ENCODE results near the gene EXD3.

The EXD3 gene

GRCh38 chr9:137446851-137447471 lies 24.0 kb upstream of the EXD3 start:
- DNase-seq = no peak

DNA sequence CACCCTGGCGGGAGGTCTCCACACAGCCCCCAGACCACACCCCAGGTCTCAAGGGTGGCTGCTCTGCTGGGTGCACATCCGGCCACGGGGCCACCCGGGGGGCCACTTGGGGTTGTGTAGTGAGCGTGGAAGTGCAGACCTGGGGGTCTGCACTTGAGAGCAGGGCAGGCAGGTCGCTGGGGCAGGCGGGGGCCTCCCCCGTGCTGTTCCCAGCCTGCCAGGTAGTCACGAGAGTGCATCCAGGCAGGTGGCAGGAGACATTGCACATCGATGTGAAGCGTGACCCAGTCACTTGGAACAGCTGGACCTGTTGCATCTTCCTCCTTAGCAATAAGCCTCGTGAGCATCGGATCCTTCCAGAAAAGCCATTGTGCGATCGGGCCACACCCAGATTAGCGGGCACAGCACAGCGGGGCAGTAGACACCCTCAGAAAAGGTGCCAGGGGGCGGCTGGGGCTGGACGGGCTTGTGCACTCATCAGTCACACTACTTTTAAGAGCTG lies 23.0 kb upstream of the EXD3 start:
- DNase-seq = no peak

DNA sequence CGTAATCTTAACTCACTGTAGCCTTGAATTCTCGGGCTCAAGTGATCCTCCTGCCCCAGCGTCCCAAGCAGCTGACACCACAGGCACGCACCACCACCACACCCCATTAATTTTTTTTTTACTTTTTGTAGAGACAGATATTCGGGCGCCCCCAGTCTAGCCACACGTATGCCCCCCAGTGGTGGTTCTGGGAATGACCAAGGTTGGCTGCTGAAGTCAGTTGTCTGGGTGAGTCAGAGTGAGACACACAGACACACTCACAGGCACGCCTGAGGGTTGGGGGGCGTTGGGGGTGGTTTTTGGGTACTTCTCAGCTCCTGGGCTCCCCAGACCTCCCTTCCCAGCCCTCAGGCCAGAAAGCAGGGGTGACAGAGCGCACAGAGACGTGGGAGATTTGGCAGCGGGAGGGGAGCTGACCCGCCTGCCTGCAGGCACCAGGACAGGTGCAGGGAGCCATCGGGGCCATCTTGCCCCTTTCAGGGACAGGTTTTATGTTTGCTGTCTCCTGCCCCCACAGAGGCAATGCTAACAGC lies 22.4 kb upstream of the EXD3 start:
- peak; percentile 72 for DNase-seq

GRCh38 chr9:137444106-137444790 lies 21.3 kb upstream of the EXD3 start:
- no peak for DNase-seq

- no peak for DNase-seq
These were observed 19.0 kb upstream of the EXD3 start for GRCh38 chr9:137441935-137442321.

DNA sequence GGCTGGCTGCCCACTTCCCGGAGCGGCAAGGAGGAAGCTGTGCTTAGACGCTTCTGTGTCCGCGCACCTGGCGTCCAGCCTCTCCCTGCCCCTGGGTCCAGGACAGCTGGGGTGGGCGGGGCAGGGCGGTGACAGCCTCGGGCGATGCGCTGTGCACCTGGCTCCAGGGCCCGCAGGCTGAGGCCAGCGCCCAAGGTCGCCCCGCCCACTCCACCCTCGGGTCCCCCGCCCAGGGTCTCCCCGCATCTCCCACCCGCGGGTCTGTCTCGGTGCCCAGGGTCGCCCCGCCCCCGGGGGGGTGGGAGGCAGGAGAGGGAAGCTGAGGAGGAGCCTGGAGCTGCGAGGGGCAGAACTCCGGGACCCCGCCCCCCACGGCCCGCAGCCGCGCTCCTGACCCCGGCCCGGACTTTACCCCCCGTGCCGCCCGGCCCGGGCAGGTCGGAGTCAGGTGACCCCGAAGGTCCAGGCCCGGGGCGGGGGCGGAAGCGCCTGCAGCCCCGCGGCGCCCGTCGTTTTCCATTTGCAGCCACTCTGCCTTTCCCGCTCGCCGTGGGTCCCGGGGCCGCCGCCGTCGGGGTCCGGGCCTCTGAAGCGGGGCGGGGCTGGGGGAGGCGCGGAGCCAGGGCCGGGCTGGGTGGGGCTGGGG lies 18.4 kb upstream of the EXD3 start, which contains the start of gene ENTPD8:
Gene ENTPD8, minus strand, starts transcription at position 69 of the 646 bp plus-strand sequence. CDS start 3,072 bp downstream, outside the sequence.
- DNase-seq = no peak

- no peak for DNase-seq
These were observed 16.3 kb upstream of the EXD3 start for GRCh38 chr9:137439158-137439714.

- no peak for DNase-seq
These were observed 15.7 kb upstream of the EXD3 start for GRCh38 chr9:137438591-137439157.

DNA sequence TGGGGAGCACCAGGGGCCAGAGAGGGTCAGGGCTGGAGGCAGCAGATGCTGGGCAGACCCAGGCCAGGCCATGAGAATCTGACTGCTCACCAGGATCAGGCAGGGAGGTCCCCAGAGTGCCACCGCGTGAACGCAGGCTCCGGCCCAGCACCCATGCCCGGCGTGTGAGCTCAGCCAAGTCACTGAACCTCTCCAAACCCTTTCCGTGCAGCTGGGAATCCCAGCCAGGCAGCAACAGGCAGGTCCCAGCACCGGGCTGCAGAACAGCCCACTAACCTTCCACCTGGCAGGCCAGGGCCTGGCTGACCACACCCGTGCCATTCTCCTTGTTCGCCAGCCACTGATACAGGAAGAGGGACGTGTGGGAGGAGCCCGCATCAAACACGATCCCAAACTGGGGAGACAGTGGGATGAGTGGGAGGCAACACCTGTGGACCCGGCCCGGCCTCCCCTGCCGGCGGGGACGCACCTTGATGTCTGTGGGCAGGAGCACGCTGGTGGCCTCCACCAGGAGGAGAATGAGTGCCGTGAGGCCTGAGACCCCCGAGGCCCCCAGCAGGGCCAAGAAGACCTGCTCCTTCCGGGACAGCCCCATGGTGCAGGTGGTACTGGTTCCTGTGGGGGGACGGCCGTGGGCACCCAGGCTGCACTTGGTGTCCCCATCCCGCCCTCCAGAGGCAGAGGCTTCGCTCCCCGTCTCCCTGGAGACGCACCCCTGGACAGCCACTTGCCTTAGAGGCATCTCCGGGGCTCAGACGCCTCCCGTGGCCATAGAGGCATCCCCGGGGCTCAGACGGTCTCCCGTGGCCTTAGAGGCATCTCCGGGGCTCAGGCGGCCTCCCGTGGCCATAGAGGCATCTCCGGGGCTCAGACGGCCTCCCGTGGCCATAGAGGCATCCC lies 15.0 kb upstream of the EXD3 start:
- no peak for DNase-seq

GRCh38 chr9:137436761-137437600 lies 14.0 kb upstream of the EXD3 start:
- no peak for DNase-seq

DNA sequence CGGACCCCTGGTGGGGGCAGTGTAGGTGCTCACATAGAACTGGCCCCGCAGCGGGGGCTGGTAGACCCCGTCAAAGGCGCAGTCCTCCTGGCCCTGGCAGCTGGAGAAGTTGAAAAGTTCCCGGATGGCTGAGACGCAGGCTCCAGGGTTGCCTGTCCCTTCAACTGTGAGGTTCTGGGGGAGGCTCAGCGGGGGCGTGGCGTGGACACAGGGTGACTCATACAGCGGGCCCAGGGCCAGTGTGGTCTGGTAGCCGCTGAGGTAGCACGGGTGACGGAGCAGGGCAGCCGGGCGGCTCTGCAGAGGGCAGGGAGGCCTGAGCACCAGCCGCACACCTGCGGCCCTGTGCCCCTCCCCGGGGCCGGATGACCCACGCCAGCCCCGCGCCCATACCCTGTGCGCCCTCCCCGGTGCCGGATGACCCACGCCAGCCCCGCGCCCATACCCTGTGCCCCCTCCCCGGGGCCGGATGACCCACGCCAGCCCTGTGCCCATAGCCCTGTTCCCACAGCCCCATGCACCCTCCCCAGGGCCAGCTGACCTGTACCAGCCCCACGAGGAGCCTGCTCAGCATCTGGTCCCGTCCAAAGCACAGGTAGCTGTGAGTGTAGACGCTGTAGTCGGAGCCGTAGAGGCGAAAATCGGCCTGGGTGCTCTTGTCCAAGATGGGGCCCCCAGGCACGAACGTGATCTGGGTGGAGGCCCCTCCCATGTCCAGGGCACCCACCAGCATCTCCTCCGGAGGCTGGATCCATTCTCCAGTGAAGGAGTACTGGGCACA lies 13.2 kb upstream of the EXD3 start:
- DNase-seq = peak; percentile 77

- DNase-seq = no peak
These were observed 12.5 kb upstream of the EXD3 start for GRCh38 chr9:137435381-137435891.

DNA sequence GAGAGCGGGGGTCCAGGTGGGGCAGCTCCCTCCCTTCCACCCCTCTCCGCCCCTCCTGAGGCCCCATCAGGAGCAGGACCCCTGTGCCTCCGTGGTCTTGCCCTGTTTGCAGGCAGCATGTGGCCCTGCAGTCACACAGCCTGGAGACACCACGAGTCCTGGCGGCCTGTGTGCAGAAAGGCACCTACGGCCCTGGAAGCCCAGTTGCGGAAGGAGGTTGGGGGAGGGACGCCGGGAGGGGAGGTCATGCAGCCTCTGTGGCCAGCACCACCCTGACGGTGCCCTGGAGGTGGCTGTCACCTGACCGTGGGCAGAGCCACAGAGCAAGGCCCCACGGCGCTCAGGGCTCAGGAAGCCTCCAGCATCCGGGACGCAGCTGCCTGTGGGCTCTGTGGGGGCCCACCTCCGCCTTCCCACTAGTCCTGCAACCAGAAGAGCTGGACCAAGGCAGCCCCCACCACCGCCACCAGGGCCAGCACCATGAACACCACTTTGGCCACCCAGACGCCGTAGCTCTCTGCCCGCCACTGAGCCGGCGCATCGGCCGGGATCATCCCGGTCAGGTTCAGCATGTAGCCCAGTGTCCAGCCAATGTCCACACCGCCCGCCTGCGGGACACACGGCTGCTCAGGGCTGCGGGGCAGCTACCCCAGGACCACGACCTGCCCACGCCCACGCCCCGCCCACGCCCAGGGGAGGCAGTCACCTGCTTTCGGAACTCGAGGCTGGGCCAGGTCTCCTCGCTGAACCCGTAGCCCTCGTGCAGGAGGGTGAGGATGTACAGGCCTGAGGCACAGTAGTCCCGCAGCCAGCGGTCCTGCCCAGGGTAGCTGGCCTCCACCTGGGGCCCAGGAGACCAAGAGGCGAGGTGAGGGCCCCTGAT lies 11.8 kb upstream of the EXD3 start:
- no peak for DNase-seq

DNA sequence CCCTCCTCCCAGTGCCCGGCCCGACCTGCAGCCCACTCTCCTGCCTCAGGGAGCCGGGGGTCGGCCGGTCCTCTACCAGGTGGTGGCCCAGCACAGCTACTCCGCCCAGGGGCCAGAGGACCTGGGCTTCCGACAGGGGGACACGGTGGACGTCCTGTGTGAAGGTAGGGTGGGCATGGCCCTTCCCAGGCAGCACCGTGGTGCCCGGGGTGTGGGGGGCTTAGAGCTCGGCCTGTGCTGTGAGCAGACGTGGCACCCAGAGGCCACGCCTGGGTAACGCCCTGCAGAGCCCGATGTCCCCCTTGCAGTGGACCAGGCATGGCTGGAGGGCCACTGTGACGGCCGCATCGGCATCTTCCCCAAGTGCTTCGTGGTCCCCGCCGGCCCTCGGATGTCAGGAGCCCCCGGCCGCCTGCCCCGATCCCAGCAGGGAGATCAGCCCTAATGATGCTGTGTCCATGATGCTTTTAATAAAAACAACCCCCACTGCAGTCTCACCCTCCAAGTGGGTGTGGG lies 11.0 kb upstream of the EXD3 start:
- DNase-seq = no peak

DNA sequence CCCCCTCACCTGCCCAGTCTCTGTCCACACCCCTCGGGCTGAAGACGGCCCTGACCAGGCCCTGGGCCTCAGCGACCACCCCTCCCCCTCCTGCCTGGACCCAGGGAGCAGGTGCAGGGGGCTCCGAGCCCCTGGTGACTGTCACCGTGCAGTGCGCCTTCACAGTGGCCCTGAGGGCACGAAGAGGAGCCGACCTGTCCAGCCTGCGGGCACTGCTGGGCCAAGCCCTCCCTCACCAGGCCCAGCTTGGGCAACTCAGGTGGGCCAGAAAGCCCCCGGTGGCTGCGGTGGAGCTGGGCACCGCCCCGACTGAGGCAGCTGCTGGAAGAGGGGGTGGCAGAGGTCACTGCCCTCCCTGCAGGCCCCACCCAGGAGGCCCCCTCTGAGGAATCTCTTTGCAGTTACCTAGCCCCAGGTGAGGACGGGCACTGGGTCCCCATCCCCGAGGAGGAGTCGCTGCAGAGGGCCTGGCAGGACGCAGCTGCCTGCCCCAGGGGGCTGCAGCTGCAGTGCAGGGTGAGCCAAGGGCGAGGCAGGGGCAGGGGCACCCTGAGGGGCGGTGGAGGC lies 10.5 kb upstream of the EXD3 start:
- no peak for DNase-seq

DNA sequence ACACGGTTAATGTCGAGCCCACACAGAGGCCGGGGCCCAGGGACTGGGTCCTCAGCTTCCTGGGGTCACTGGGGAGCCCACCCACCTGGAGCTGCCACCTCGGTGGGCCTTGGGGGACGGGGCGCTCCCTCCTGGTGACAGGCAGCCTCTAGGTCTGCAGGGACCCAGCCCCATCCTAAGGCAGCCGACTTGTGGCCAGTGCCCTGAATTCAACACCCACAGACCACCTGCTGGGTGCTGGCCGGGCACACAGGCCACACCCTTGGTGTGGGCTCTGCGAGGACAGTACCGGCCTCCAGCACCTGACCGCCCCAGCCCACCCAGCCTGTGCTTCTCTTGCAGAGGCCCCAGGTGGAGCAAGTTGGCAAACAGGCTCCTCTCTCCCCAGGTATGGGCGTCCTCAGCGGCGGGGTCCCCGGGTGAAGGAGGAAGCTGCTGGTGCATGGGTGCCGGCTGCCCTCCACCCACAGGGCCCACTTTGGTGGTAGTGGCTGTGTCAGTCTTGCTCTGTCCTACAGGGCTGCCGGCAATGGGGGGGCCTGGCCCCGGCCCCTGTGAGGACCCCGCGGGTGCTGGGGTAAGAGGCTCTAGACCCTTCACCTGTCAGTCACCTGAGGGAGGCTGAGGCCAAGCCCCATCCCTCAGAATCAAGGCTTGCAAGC lies 9.9 kb upstream of the EXD3 start:
- DNase-seq = no peak

DNA sequence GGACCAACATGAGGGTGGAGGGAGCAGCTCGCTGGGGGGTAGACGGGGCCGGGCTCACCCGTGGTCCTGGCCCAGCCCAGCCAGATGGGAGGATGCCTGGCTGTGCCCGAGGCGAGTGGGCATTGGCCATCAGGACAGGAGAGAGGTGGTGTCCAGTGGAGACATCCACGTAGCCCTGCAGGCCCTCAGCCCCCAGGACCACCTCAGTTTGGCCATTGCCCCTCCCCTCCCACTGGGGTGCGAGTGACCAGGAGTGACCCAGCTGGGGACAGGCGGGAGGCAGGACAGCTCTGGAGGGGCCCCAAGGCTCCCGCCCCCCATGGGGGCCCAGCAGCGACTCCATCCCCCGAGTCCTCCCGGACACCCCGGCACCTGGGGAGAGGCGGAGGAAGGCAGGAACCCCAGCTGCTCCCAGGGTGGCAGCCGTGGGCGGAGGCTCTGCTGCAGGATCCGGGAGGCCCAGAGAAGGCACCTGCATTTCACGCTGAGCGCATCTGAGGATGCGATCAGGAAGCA lies 8.5 kb upstream of the EXD3 start:
- DNase-seq = no peak
